ENCODE data around the gene GRIK4. TPM values are rescaled to one million over a fixed set of nuclear protein-coding genes. Genes with fewer than 3 reads are reported as not detected.

Gene GRIK4
- total RNA-seq, 4 donors from 2014 or later, result under 0.01 to 0.69 (median 0.25) TPM

GRCh38 chr11:120744016-120744994, 232.8 kb downstream of the GRIK4 start:
- H3K9me3 ChIP-seq, result no peaks in the 10 kb centered on the region
- no peak for ATAC-seq
- WGBS, 2 donors (ENCODE audit: low coverage in 1 of 2), result 67 to 72% methylated on average over 6 to 11 of the region's 14 CpGs

GRCh38 chr11:120746376-120746775, 234.8 kb downstream of the GRIK4 start:
- no peak for TF ChIP-seq EP300 (IDR thresholded peaks at IDR 0.05)
- H3K27ac ChIP-seq, result no peak overlapping the region
- no peaks in the 10 kb centered on the region for H3K9me3 ChIP-seq
- H3K27me3 ChIP-seq, result peaks cover 32% of the 10 kb centered on the region
- WGBS, 2 donors (ENCODE audit: low coverage in 1 of 2), result 40 to 80% methylated on average over 1 of the region's 3 CpGs
- ATAC-seq, result no peak
- no peak overlapping the region for H3K4me3 ChIP-seq
- no peaks in the 10 kb centered on the region for H3K36me3 ChIP-seq
- H3K4me1 ChIP-seq, result peaks cover 0 to 4% (median 0%) of the 10 kb centered on the region in 3 donors

More at GRCh38 chr11:120744016-120744994, 232.8 kb downstream of the GRIK4 start:
- TF ChIP-seq EP300 (IDR thresholded peaks at IDR 0.05) (no peak), CTCF (IDR thresholded peaks at IDR 0.05) (no peak), POLR2A (IDR thresholded peaks at IDR 0.05) (no peak), POLR2AphosphoS5 (IDR thresholded peaks at IDR 0.05) (no peak)
- no peaks in the 10 kb centered on the region for H3K36me3 ChIP-seq
- H3K27me3 ChIP-seq, result peaks cover 20% of the 10 kb centered on the region
- H3K4me1 ChIP-seq, result peaks cover 0 to 4% (median 0%) of the 10 kb centered on the region in 3 donors
- no peak overlapping the region for H3K4me3 ChIP-seq
- H3K27ac ChIP-seq, result no peak overlapping the region

GRCh38 chr11:120746836-120747609, 235.5 kb downstream of the GRIK4 start:
- no peaks in the 10 kb centered on the region for H3K36me3 ChIP-seq
- no peaks in the 10 kb centered on the region for H3K9me3 ChIP-seq
- no peak for ATAC-seq
- no peak overlapping the region for H3K4me3 ChIP-seq
- 23 to 52% methylated on average over 2 to 12 of the region's 12 CpGs for WGBS, 2 donors (ENCODE audit: low coverage in 1 of 2)
- no peak overlapping the region for H3K27ac ChIP-seq
- H3K27me3 ChIP-seq, result peaks cover 28% of the 10 kb centered on the region
- TF ChIP-seq EP300 (IDR thresholded peaks at IDR 0.05) (no peak), POLR2AphosphoS5 (IDR thresholded peaks at IDR 0.05) (no peak), CTCF (IDR thresholded peaks at IDR 0.05) (no peak)
- H3K4me1 ChIP-seq, result peaks cover 0 to 4% (median 0%) of the 10 kb centered on the region in 3 donors

GRCh38 chr11:120747850-120748814, 236.6 kb downstream of the GRIK4 start:
- H3K4me1 ChIP-seq, result peaks cover 0 to 4% (median 0%) of the 10 kb centered on the region in 3 donors
- ATAC-seq, result no peak
- 30 to 56% methylated on average over 9 to 12 of the region's 12 CpGs for WGBS, 2 donors (ENCODE audit: low coverage in 1 of 2)
- H3K9me3 ChIP-seq, result no peaks in the 10 kb centered on the region
- no peaks in the 10 kb centered on the region for H3K36me3 ChIP-seq
- H3K27me3 ChIP-seq, result peaks cover 28% of the 10 kb centered on the region
- TF ChIP-seq POLR2A (IDR thresholded peaks at IDR 0.05), result no peak
- TF ChIP-seq EP300 (IDR thresholded peaks at IDR 0.05), result no peak
- TF ChIP-seq POLR2AphosphoS5 (IDR thresholded peaks at IDR 0.05), result no peak
- TF ChIP-seq CTCF (IDR thresholded peaks at IDR 0.05), result no peak
- no peak overlapping the region for H3K27ac ChIP-seq
- no peak overlapping the region for H3K4me3 ChIP-seq
